Upper lobe of left lung (tissue), 6 donors: ENCODE data around the gene ZNF564. TPM values are rescaled to one million over a fixed set of nuclear protein-coding genes. Genes with fewer than 3 reads are reported as not detected.

ENCODE experiments used
- ATAC-seq, 2 donors: fragments of 200-7000 bp; cut with Tn5 transposase; one replicate each; pipeline ENCODE4 v1.9.1; 2022; ENCODE audit warnings: mild to moderate bottlenecking in 2 of 2, moderate library complexity in 2 of 2; ENCODE audit not compliant: low FRiP score in 2 of 2
- DNase-seq, 2 donors: peaks; one replicate each; pipeline ENCODE4 v3.0.0-alpha.2; 2019 to 2020
- H3K27ac ChIP-seq, 4 donors: fragments of 200-600 bp; sonication (generic); one replicate each; pipeline ENCODE4 v1.5.1; 2016 to 2019
- H3K27me3 ChIP-seq, 4 donors: fragments of 200-600 bp; sonication (generic); one replicate each; pipeline ENCODE4 v1.5.1; 2017 to 2019
- H3K36me3 ChIP-seq, 4 donors: fragments of 200-600 bp; sonication (generic); one replicate each; pipeline ENCODE4 v1.5.1; 2016 to 2019
- H3K4me1 ChIP-seq, 4 donors: fragments of 200-600 bp; sonication (generic); one replicate each; pipeline ENCODE4 v1.5.1; 2018 to 2019
- H3K4me3 ChIP-seq, 4 donors: fragments of 200-600 bp; sonication (generic); one replicate each; pipeline ENCODE4 v1.5.1; 2017 to 2019; ENCODE audit warnings: mild to moderate bottlenecking in 2 of 4, moderate library complexity in 1 of 4
- H3K9me3 ChIP-seq, 4 donors: fragments of 200-600 bp; sonication (generic); one replicate each; pipeline ENCODE4 v1.5.1; 2018 to 2019
- EP300 ChIP-seq, 4 donors: sonication (generic); formaldehyde crosslinking; IDR thresholded peaks; one replicate each; pipeline ENCODE4 v1.5.1; 2017; ENCODE audit warnings: antibody characterized with exemption in 4 of 4, control low read depth in 2 of 4
- POLR2A ChIP-seq, 4 donors: fragments of 450-650 bp; IDR thresholded peaks; one replicate each; pipeline ENCODE4 v1.5.1; 2016 to 2017; ENCODE audit warnings: antibody characterized with exemption in 4 of 4, mild to moderate bottlenecking in 2 of 4
- POLR2AphosphoS5 ChIP-seq, 2 donors: sonication (generic); formaldehyde crosslinking; IDR thresholded peaks; one replicate each; pipeline ENCODE4 v1.5.1; 2017; ENCODE audit warnings: antibody characterized with exemption in 2 of 2
- WGBS, 2 donors: methylation state at CpG; one replicate each; pipeline ENCODE4 v1.1.5; 2017 to 2018; 5-methylcytosine and 5-hydroxymethylcytosine counted together
- total RNA-seq, 6 donors: library from RNA; depleted of rRNA in 4 of 6; stranded (reverse); fragments of >200 nt in 4 of 6; gene quantifications; one replicate each; pipeline versions ENCODE4 v1.1.0 to v1.2.1, GENCODE V29; 2016 to 2021
- TF ChIP-seq, protein P1 (sequence below), 6 experiments: fragments of 450-650 bp in 4 of 6; fragments of 200-600 bp in 2 of 6; sonication (generic) in 2 of 6; IDR thresholded peaks; one replicate each; pipeline ENCODE4 v1.5.1; 2016 to 2019; ENCODE audit warnings: antibody characterized with exemption in 6 of 6
- donor health status: DM: no; HTN: no; CAD: no; lungs with moderate emphysema.
- donor health status: DM: no; HTN: yes; CAD: no; lungs with severe emphysema.

Gene ZNF564
- total RNA-seq, 6 donors from 2014 or later, result 5.0 to 28.3 (median 12.2) TPM

GRCh38 chr19:12581100-12581499, 29.8 kb upstream of the ZNF564 start:
- Histone ChIP-seq H3K27me3 (no peaks in the 10 kb centered on the region), H3K36me3 (peaks cover 14 to 55% (median 41%) of the 10 kb centered on the region in 4 donors), H3K4me3 (no peak overlapping the region), H3K27ac (no peak overlapping the region), H3K4me1 (no peaks in the 10 kb centered on the region), H3K9me3 (peaks cover 7 to 23% (median 19%) of the 10 kb centered on the region in 4 donors)
- TF ChIP-seq POLR2A (IDR thresholded peaks at IDR 0.05), result no peak
- TF ChIP-seq, protein P1, sequence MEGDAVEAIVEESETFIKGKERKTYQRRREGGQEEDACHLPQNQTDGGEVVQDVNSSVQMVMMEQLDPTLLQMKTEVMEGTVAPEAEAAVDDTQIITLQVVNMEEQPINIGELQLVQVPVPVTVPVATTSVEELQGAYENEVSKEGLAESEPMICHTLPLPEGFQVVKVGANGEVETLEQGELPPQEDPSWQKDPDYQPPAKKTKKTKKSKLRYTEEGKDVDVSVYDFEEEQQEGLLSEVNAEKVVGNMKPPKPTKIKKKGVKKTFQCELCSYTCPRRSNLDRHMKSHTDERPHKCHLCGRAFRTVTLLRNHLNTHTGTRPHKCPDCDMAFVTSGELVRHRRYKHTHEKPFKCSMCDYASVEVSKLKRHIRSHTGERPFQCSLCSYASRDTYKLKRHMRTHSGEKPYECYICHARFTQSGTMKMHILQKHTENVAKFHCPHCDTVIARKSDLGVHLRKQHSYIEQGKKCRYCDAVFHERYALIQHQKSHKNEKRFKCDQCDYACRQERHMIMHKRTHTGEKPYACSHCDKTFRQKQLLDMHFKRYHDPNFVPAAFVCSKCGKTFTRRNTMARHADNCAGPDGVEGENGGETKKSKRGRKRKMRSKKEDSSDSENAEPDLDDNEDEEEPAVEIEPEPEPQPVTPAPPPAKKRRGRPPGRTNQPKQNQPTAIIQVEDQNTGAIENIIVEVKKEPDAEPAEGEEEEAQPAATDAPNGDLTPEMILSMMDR (IDR thresholded peaks at IDR 0.05), result no peak
- no peak for TF ChIP-seq EP300 (IDR thresholded peaks at IDR 0.05)
- no peak for TF ChIP-seq POLR2AphosphoS5 (IDR thresholded peaks at IDR 0.05)
- no peak for DNase-seq
- 93 to 95% methylated on average over 9 of the region's 9 CpGs for WGBS, 2 donors
- no peak for ATAC-seq

DNA sequence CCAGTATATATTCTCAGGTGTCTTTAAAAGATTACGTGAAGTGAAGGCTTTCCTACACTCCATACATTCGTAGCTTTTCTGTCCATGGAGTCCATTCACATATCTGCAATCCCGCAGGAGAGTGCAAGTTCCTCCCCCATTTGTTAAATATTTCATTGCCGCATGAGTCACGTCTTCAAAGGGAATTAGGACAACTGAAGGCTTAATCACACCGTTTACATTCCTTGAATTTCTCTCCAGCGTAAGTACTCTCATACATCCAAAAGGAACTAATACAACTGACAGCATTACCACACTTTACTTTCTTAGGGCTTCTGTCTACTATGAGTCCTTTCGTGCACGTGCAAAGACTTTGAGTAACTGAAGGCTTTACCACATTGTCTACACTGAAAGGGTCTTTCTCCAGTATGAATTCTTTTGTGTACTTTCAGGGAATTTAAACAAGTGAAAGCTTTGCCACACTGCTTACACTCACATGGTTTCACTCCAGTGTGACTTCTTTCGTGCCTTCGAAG, 29.0 kb upstream of the ZNF564 start:
- Histone ChIP-seq H3K36me3 (peaks cover 14 to 55% (median 41%) of the 10 kb centered on the region in 4 donors), H3K4me1 (no peaks in the 10 kb centered on the region), H3K27ac (no peak overlapping the region), H3K4me3 (no peak overlapping the region), H3K27me3 (no peaks in the 10 kb centered on the region), H3K9me3 (peaks cover 7 to 23% (median 19%) of the 10 kb centered on the region in 4 donors)
- WGBS, 2 donors, result 80 to 81% methylated on average over 11 of the region's 11 CpGs
- no peak for ATAC-seq
- no peak for TF ChIP-seq POLR2AphosphoS5 (IDR thresholded peaks at IDR 0.05)
- no peak for TF ChIP-seq POLR2A (IDR thresholded peaks at IDR 0.05)
- TF ChIP-seq EP300 (IDR thresholded peaks at IDR 0.05), result no peak
- TF ChIP-seq, protein P1 (IDR thresholded peaks at IDR 0.05), result no peak
- DNase-seq, result no peak

GRCh38 chr19:12578641-12579040, 27.4 kb upstream of the ZNF564 start:
- 92 to 96% methylated on average over 10 of the region's 10 CpGs for WGBS, 2 donors
- ATAC-seq (no peak), DNase-seq (no peak)
- Histone ChIP-seq H3K27ac (no peak overlapping the region), H3K9me3 (peaks cover 7 to 23% (median 19%) of the 10 kb centered on the region in 4 donors), H3K4me3 (no peak overlapping the region), H3K4me1 (no peaks in the 10 kb centered on the region), H3K27me3 (no peaks in the 10 kb centered on the region), H3K36me3 (peaks cover 14 to 55% (median 41%) of the 10 kb centered on the region in 4 donors)
- TF ChIP-seq EP300 (IDR thresholded peaks at IDR 0.05), result no peak
- TF ChIP-seq, protein P1 (IDR thresholded peaks at IDR 0.05), result no peak
- no peak for TF ChIP-seq POLR2AphosphoS5 (IDR thresholded peaks at IDR 0.05)
- no peak for TF ChIP-seq POLR2A (IDR thresholded peaks at IDR 0.05)

- WGBS, 2 donors, result 56 to 59% methylated on average over 7 of the region's 7 CpGs
- ATAC-seq, result no peak
- no peak overlapping the region for H3K4me3 ChIP-seq
Observed at GRCh38 chr19:12574036-12574435, 22.8 kb upstream of the ZNF564 start.

More at GRCh38 chr19:12574036-12574435, 22.8 kb upstream of the ZNF564 start:
- H3K36me3 ChIP-seq, result peaks cover 0 to 15% (median 7%) of the 10 kb centered on the region in 4 donors
- H3K4me1 ChIP-seq, result no peaks in the 10 kb centered on the region
- TF ChIP-seq POLR2A (IDR thresholded peaks at IDR 0.05) (no peak), EP300 (IDR thresholded peaks at IDR 0.05) (no peak), POLR2AphosphoS5 (IDR thresholded peaks at IDR 0.05) (no peak)
- TF ChIP-seq, protein P1 (IDR thresholded peaks at IDR 0.05), result no peak
- no peak for DNase-seq
- no peaks in the 10 kb centered on the region for H3K27me3 ChIP-seq
- H3K9me3 ChIP-seq, result no peaks in the 10 kb centered on the region
- no peak overlapping the region for H3K27ac ChIP-seq
